SK-N-SH treated with all-trans-retinoic acid at 6 μM for 48 hours (cell line): ENCODE results near the gene PAPSS1.

Source experiments
- ATAC-seq: fragments of 200-7000 bp; cut with Tn5 transposase; 3 replicates; pipeline ENCODE4 v1.9.1; 2020; ENCODE audit warnings: mild to moderate bottlenecking, moderate library complexity
- ARNTL ChIP-seq: fragments of 450-650 bp; formaldehyde crosslinking; IDR thresholded peaks from 2 replicates; pipeline ENCODE4 v1.5.0; 2020; ENCODE audit warnings: low read depth, mild to moderate bottlenecking, moderate library complexity, borderline replicate concordance
- CSDC2 ChIP-seq: fragments of 250-450 bp; sonication (Bioruptor Pico); IDR thresholded peaks from 2 replicates; pipeline ENCODE4 v1.5.0; 2020; ENCODE audit warnings: mild to moderate bottlenecking, moderate library complexity
- ESRRG ChIP-seq: fragments of 250-450 bp; sonication (Bioruptor Pico); IDR thresholded peaks from 2 replicates; pipeline ENCODE4 v1.6.1; 2021; ENCODE audit warnings: mild to moderate bottlenecking
- GLIS3 ChIP-seq: fragments of 250-450 bp; sonication (Bioruptor Pico); IDR thresholded peaks from 2 replicates; pipeline ENCODE4 v1.5.0; 2020; ENCODE audit warnings: mild to moderate bottlenecking, moderate library complexity
- OSR1 ChIP-seq: fragments of 250-450 bp; sonication (Bioruptor Pico); IDR thresholded peaks from 2 replicates; pipeline ENCODE4 v1.8.0; 2022; ENCODE audit warnings: moderate library complexity, mild to moderate bottlenecking, inconsistent platforms
- RARB ChIP-seq: fragments of 250-450 bp; sonication (Bioruptor Pico); IDR thresholded peaks from 2 replicates; pipeline ENCODE4 v1.8.0; 2021; ENCODE audit warnings: mild to moderate bottlenecking, moderate library complexity
- SNAI2 ChIP-seq: fragments of 250-450 bp; sonication (Bioruptor Pico); IDR thresholded peaks from 2 replicates; pipeline ENCODE4 v1.5.0; 2020; ENCODE audit warnings: mild to moderate bottlenecking, moderate library complexity
- TCF4 ChIP-seq: fragments of 250-450 bp; sonication (Bioruptor Pico); IDR thresholded peaks from 2 replicates; pipeline ENCODE4 v1.8.0; 2021; ENCODE audit warnings: mild to moderate bottlenecking, moderate library complexity, borderline replicate concordance
- TOX ChIP-seq: fragments of 250-450 bp; sonication (Bioruptor Pico); IDR thresholded peaks from 2 replicates; pipeline ENCODE4 v1.8.0; 2021; ENCODE audit warnings: mild to moderate bottlenecking, moderate library complexity, borderline replicate concordance
- ZFP3 ChIP-seq: fragments of 250-450 bp; sonication (Bioruptor Pico); IDR thresholded peaks from 2 replicates; pipeline ENCODE4 v1.5.0; 2020; ENCODE audit warnings: mild to moderate bottlenecking, moderate library complexity
- ZFP30 ChIP-seq: fragments of 450-650 bp; formaldehyde crosslinking; IDR thresholded peaks from 2 replicates; pipeline ENCODE4 v1.5.0; 2022; ENCODE audit warnings: mild to moderate bottlenecking, moderate library complexity
- ZNF565 ChIP-seq: fragments of 450-650 bp; formaldehyde crosslinking; conservative IDR thresholded peaks from 2 replicates; pipeline ENCODE4 v1.5.0; 2020; ENCODE audit warnings: low read depth, mild to moderate bottlenecking, moderate library complexity
- ZNF70 ChIP-seq: fragments of 450-650 bp; formaldehyde crosslinking; IDR thresholded peaks from 2 replicates; pipeline ENCODE4 v1.5.0; 2020; ENCODE audit warnings: mild to moderate bottlenecking, moderate library complexity
- ZNF8 ChIP-seq: fragments of 450-650 bp; formaldehyde crosslinking; IDR thresholded peaks from 2 replicates; pipeline ENCODE4 v1.5.0; 2020; ENCODE audit warnings: mild to moderate bottlenecking, moderate library complexity
- TF ChIP-seq, protein P1 (sequence below): fragments of 250-450 bp; sonication (Bioruptor Pico); IDR thresholded peaks from 2 replicates; pipeline ENCODE4 v1.8.0; 2021; ENCODE audit warnings: low read depth, mild to moderate bottlenecking, moderate library complexity, borderline replicate concordance
- TF ChIP-seq, protein P2 (sequence below): fragments of 250-450 bp; sonication (Bioruptor Pico); IDR thresholded peaks from 2 replicates; pipeline ENCODE4 v1.5.1; 2020; ENCODE audit warnings: low read depth, mild to moderate bottlenecking, moderate library complexity
- TF ChIP-seq, protein P3 (sequence below): fragments of 250-450 bp; sonication (Bioruptor Pico); IDR thresholded peaks from 2 replicates; pipeline ENCODE4 v1.5.1; 2021; ENCODE audit warnings: mild to moderate bottlenecking, moderate library complexity
- TF ChIP-seq, protein P4 (sequence below): fragments of 250-450 bp; sonication (Bioruptor Pico); IDR thresholded peaks from 2 replicates; pipeline ENCODE4 v1.5.0; 2020; ENCODE audit warnings: mild to moderate bottlenecking, moderate library complexity

The PAPSS1 gene

DNA sequence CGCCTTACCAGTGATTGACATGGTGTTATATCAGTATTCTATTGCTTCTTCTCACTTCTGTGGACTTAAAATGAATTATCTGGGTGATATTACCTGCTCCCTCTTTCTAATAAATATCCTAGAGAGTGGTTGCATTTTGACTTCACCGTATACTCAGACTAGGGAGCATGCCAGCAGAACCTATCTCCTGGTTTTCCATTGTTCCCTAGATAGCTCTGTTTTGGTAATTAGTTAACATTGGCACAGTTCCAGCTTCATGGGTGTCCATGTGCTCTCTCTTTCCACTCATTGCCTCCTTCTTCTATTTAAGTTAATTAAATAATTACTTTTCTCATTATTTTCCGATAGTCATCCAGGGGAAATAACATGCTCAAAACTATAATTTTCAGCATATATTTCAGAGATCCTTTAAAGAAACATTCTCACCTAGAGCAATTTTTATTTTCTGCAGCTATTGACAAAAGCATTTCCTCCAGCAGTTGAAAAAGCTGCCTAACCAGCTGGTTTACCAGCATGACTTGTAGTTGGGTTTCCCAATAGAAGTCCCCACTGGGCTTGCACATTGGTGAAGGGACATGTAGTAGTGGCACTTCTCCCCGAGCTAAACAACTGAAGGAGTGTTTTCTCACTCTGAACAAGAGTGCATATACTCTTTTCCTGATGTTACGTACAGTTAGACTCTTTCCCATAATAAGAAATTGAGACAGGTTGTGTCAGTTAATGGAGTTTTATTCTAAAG lies 27.9 kb upstream of the PAPSS1 start:
- TF ChIP-seq CSDC2 (CRISPR knock-in tag) (no peak), ESRRG (no peak), ZFP3 (CRISPR knock-in tag) (no peak), TOX (CRISPR knock-in tag) (no peak), ZFP30 (CRISPR knock-in tag) (no peak), ZNF565 (CRISPR knock-in tag) (no peak), TCF4 (CRISPR knock-in tag) (no peak), OSR1 (no peak), ZNF8 (no peak), RARB (CRISPR knock-in tag) (no peak), ARNTL (CRISPR knock-in tag) (no peak), GLIS3 (CRISPR knock-in tag) (no peak), SNAI2 (CRISPR knock-in tag) (no peak), ZNF70 (CRISPR knock-in tag) (no peak)
- TF ChIP-seq, protein P1, sequence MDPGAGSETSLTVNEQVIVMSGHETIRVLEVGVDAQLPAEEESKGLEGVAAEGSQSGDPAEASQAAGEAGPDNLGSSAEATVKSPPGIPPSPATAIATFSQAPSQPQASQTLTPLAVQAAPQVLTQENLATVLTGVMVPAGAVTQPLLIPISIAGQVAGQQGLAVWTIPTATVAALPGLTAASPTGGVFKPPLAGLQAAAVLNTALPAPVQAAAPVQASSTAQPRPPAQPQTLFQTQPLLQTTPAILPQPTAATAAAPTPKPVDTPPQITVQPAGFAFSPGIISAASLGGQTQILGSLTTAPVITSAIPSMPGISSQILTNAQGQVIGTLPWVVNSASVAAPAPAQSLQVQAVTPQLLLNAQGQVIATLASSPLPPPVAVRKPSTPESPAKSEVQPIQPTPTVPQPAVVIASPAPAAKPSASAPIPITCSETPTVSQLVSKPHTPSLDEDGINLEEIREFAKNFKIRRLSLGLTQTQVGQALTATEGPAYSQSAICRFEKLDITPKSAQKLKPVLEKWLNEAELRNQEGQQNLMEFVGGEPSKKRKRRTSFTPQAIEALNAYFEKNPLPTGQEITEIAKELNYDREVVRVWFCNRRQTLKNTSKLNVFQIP (CRISPR knock-in tag), result no peak
- TF ChIP-seq, protein P2, sequence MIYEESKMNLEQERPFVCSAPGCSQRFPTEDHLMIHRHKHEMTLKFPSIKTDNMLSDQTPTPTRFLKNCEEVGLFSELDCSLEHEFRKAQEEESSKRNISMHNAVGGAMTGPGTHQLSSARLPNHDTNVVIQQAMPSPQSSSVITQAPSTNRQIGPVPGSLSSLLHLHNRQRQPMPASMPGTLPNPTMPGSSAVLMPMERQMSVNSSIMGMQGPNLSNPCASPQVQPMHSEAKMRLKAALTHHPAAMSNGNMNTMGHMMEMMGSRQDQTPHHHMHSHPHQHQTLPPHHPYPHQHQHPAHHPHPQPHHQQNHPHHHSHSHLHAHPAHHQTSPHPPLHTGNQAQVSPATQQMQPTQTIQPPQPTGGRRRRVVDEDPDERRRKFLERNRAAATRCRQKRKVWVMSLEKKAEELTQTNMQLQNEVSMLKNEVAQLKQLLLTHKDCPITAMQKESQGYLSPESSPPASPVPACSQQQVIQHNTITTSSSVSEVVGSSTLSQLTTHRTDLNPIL (CRISPR knock-in tag), result no peak
- TF ChIP-seq, protein P3, sequence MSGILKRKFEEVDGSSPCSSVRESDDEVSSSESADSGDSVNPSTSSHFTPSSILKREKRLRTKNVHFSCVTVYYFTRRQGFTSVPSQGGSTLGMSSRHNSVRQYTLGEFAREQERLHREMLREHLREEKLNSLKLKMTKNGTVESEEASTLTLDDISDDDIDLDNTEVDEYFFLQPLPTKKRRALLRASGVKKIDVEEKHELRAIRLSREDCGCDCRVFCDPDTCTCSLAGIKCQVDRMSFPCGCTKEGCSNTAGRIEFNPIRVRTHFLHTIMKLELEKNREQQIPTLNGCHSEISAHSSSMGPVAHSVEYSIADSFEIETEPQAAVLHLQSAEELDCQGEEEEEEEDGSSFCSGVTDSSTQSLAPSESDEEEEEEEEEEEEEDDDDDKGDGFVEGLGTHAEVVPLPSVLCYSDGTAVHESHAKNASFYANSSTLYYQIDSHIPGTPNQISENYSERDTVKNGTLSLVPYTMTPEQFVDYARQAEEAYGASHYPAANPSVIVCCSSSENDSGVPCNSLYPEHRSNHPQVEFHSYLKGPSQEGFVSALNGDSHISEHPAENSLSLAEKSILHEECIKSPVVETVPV (CRISPR knock-in tag), result no peak
- TF ChIP-seq, protein P4, sequence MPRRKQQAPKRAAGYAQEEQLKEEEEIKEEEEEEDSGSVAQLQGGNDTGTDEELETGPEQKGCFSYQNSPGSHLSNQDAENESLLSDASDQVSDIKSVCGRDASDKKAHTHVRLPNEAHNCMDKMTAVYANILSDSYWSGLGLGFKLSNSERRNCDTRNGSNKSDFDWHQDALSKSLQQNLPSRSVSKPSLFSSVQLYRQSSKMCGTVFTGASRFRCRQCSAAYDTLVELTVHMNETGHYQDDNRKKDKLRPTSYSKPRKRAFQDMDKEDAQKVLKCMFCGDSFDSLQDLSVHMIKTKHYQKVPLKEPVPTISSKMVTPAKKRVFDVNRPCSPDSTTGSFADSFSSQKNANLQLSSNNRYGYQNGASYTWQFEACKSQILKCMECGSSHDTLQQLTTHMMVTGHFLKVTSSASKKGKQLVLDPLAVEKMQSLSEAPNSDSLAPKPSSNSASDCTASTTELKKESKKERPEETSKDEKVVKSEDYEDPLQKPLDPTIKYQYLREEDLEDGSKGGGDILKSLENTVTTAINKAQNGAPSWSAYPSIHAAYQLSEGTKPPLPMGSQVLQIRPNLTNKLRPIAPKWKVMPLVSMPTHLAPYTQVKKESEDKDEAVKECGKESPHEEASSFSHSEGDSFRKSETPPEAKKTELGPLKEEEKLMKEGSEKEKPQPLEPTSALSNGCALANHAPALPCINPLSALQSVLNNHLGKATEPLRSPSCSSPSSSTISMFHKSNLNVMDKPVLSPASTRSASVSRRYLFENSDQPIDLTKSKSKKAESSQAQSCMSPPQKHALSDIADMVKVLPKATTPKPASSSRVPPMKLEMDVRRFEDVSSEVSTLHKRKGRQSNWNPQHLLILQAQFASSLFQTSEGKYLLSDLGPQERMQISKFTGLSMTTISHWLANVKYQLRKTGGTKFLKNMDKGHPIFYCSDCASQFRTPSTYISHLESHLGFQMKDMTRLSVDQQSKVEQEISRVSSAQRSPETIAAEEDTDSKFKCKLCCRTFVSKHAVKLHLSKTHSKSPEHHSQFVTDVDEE (CRISPR knock-in tag), result no peak
- no peak for ATAC-seq

DNA sequence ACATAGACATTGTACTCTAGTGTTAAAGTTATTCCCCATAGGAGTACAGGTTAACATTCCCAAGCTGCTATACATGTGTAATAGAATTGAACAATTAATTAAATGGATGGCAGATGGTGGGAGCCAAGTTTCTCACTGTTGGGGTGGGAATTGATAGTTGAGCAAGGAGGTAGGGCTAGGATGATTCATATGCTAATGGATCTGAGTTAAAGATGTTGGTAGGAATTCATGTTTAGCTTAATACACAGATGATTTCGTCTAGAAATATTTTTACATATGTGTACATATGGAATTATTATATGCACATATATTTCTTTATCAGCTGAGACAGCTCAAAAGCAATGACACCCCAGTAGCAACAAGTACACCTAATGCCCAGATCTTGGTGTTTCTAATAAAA lies 26.1 kb upstream of the PAPSS1 start:
- TF ChIP-seq ZNF565 (CRISPR knock-in tag), result no peak
- no peak for ATAC-seq

DNA sequence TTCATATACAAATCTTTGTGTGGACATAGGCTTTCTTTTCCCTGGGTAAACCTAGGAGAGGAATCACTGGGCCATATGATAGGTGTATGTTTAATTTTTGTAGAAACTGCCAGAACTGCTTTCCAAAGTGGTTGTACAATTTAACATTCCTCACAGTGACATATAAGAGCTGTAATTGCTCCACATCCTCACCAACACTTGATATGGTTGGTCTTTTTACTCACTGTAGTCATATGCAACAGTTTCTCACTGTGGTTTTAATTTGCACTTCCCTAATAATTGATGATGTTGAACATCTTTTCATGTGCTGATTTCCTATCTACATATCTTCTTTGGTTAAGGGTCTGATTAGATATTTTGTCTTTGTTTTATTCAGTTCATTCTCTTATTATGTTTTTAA lies 24.5 kb upstream of the PAPSS1 start:
- TF ChIP-seq GLIS3 (CRISPR knock-in tag), result no peak
- no peak for TF ChIP-seq ZFP30 (CRISPR knock-in tag)
- no peak for ATAC-seq

DNA sequence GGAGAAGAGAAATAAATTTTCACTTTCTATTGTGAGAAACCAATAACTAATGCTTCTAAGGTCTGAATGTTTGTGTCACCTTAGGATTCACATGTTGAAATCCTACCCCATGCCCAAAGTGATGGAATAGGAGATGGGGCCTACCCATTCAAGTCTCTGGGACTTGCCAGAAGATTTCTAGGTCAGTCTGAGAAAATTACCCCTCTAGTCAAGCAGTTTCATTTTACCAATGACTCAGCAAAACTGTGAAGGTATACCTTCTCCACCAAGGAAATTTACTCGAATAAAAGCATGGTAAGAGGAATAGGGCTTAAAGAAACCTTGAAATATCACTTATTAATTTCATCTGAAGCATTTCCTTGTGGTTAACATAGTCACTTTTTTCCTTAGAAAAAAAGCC lies 23.5 kb upstream of the PAPSS1 start:
- no peak for ATAC-seq

More for the DNA sequence above, 23.5 kb upstream of the PAPSS1 start:
- TF ChIP-seq GLIS3 (CRISPR knock-in tag), result no peak
- TF ChIP-seq, protein P1 (CRISPR knock-in tag), result no peak
- TF ChIP-seq, protein P2 (CRISPR knock-in tag), result no peak
